Forelimb muscle (tissue), 1 donor: ENCODE results near the gene CITED4. TPM values are rescaled to one million over a fixed set of nuclear protein-coding genes. Genes with fewer than 3 reads are reported as not detected.
"Not testable (repeated sequence)": the region's sequence is repeated elsewhere in the genome, so short reads cannot be mapped to it uniquely, and the experiment has no call there.

Experiments used
- DNase-seq: peaks from one replicate; pipeline ENCODE4 v3.0.0-alpha.2; 2013; ENCODE audit warnings: low read depth
- polyA plus RNA-seq: library from polyadenylated mRNA; unstranded; fragments of 120-200 nt; gene quantifications from one replicate; pipeline ENCODE4 v1.2.1, GENCODE V29; 2013; ENCODE audit not compliant: insufficient read length

CITED4 gene, protein sequence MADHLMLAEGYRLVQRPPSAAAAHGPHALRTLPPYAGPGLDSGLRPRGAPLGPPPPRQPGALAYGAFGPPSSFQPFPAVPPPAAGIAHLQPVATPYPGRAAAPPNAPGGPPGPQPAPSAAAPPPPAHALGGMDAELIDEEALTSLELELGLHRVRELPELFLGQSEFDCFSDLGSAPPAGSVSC
- polyA plus RNA-seq: 2.6 TPM

DNA sequence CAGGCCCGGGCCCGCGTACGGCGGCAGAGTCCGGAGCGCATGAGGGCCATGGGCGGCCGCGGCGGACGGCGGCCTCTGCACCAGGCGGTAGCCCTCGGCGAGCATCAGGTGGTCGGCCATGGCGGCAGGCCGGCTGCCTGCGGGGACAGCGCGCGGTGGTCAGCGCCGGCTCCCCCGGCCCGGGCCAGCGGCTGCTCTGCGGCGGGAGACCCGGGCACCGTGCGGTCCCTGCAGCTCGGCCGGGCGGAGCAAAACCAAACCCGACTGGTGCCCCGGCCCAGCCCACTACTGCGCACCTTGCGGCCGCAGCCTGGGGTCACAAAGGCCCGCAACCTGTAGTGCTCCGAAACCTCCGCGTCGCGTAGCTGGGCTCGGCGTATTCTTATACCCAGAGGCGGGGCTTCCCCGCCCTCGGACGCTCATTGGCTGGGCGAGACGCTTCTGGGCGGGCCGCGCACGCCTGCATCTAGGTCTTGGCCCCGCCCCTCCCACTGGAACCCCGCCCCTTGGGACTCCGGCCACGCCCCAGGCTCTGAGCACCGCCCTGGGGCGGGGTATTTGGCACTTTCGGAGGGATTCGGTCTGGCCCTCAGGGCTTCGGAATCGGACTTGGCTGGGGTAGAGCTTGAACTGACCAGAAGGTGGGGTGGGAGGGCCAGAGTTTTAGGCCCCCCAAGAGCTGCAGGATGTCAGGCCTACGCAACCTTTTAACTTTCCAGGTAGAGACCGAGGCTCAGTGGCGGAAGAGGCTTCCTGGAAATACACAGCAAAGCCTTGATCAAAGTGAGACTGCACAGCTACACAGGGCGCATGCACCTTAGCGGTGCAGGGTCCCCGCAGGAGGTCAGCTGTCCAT is at the start of gene CITED4:
CITED4 (minus strand) TSS at position 356 of the 856 bp plus-strand sequence; CDS start at position 120, 236 bp downstream.
- DNase-seq: peak; percentile 66

DNA sequence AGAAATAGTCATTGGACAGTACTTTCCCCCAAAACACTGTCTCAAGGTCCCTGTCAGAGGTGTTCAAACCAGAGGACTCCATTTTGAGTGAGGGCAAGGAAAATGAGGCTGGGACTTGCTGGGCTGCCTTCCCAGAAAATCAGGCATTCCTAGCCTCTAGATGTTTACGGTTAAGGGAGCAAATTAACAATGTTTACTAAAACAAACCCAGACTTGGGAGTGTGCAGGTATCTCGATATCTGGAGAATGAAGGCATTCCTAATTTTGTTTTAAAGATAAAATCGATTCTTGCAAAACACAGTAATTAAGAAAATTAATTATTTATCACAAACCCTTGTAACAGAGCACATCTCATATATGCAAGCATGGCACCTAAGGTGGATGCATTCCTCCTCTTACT is 48.9 kb upstream of the CITED4 start:
- no peak for DNase-seq

DNA sequence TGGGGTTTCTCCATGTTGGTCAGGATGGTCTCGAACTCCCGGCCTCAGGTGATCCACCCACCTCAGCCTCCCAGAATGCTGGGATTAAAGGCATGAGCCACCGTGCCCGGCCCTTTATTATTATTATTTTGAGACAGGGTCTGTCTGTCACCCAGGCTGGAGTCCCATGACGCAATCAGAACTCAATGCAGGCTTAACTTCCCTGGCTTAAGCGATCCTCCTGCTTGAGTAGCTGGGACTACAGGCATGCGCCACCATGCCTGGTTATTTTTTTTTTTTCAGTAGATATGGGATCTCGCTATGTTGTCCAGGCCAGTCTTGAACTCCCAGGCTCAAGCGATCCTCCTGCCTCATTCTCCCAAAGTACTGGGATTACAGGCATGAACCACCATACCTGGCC is 47.1 kb upstream of the CITED4 start:
- no peak for DNase-seq

GRCh38 chr1:40908350-40908749 is 46.2 kb upstream of the CITED4 start:
- no peak for DNase-seq

DNA sequence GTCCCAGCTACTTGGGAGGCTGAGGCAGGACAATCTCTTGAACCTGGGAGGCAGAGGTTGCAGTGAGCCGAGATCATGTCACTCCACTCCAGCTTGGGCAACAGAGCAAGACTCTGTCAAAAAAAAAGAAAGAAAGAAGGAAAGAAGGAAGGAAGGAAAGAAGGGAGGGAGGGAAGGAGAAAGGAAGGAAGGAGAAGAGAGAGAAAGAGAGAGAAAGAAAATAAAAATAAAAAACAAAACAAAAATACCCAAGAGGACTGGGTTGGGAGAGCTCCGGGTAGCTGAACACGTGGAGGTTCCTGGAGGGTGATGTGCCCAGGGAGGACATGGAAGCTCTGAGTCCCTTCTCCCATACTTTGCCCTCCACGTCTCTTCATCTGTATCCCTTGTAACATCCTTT is 45.7 kb upstream of the CITED4 start:
- DNase-seq: no peak

- no peak for DNase-seq
Measured at GRCh38 chr1:40906781-40907400, 44.7 kb upstream of the CITED4 start.

DNA sequence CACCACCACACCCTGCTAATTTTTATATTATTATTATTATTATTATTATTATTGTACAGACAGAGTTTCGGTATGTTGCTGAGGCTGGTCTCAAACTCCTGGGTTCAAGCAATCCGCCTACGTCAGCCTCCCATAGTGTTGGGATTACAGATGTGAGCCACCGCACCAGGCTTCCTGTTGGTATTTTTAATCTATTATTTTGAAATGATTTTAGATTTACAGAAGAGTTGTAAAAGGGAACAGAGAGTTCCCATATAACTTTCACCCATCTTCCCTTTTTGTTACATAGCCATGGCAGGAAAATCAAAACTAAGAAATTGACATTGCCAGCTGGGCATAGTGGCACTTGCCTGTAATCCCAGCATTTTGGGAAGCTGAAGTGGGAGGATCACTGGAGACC is 42.9 kb upstream of the CITED4 start:
- DNase-seq: no peak

GRCh38 chr1:40903106-40903505 is 40.9 kb upstream of the CITED4 start:
- no peak for DNase-seq

- peak; percentile 17 for DNase-seq
Measured at GRCh38 chr1:40901886-40902852, 40.0 kb upstream of the CITED4 start.

DNA sequence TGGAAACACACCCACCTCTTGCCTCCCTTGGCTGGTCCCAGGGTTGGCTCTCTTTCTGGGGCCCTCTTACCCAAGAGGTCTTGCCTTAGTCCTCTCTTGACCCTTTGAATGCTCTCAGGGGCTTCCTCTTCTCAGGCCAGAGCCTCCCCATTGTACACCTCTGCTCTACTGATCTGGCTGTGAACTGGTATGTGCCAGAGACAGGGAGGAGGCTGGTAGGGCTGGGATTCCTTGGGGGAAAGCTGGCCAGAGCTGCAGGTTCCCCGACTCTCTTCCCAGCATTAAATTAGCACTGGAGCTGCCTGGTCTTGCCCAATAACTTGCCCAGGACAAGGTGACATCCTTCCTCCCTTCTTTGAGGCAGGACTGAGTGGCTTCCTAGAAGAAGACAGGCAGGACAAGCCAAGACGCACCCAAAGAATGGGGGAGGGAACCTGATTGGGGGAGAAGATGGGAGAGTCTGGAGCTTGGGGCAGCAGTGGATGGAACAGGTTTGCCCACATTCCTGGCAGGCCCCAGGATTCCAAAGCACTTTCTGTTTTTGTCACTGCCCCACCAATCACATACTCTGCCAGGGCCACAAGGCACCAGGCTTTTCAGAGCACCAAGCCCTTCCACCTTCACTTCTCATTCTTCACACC is 37.2 kb upstream of the CITED4 start:
- no peak for DNase-seq

GRCh38 chr1:40898431-40898901 is 36.3 kb upstream of the CITED4 start:
- DNase-seq: no peak

DNA sequence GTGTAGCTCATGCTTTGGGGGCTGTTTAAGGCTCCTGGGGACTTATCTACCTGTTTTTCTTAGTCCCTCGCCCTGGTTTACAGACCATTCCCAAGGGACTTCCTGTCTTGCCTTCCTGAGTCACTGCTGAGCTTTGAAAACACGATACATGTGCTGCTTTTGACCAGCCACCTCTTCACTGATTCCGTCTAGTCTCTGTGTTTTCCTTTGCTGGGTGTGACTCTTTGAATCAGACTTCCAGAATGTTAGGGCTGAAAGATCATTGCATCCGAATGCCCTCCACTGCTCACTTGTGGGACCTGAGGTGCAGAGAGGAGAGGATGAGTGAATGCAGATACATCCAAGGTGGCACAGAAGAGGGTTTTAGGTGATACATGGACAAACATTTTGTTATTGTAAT is 35.4 kb upstream of the CITED4 start:
- DNase-seq: no peak

- DNase-seq: no peak
Measured at GRCh38 chr1:40896482-40896881, 34.3 kb upstream of the CITED4 start.

DNA sequence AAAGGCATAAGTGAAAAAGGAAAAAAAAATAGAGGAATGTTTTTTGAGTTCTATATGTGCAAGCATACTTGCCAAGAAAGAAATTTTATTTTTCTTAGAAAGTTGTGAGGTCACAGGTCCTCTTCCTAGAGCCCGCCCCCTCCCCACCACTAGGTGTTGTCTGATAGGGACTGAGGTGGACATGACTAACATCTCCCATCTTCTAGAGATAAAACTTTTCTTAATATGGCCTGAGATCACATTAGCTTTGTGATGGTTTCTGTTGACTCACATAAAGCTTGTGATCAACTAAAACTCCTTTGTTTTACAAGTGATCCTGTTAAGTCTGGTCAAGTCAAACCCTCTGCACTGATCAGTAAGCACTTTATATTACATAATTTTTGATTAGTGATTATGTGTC is 33.4 kb upstream of the CITED4 start:
- no peak for DNase-seq

DNA sequence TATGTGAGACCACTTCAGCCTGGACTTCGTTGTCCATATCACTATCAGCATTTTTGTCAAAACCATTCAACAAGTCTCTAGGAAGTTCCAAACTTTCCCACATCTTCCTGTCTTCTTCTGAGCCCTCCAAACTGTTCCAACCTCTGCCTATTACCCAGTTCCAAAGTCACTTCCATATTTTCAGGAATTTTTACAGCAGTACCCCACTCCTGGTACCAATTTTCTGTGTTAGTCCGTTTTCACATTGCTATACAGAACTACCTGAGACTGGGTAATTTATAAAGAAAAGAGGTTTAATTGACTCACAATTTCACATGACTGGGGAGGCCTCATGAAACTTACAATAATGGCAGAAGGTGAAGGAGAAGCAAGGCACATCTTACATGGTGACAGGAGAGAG is 32.7 kb upstream of the CITED4 start:
- not testable (repeated sequence) for DNase-seq

GRCh38 chr1:40894455-40894854 is 32.3 kb upstream of the CITED4 start:
- no peak for DNase-seq

DNA sequence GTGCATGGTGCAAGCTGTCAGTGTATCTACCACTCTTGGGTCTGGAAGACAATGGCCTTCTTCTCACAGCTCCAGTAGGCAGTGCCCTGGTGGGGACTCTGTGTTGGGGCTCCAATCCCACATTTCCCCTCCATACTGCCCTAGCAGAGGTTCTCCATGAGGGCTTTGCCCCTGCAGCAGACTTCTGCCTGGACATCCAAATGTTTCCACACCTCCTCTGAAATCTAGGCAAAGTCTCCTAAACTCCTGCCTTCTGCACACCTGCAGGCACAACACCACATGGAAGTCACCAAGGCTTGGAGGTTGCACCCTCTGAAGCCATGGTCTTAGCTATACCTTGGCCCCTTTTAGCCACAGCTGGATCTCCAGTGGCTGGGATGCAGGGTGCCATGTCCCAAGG is 31.8 kb upstream of the CITED4 start:
- DNase-seq: no peak

DNA sequence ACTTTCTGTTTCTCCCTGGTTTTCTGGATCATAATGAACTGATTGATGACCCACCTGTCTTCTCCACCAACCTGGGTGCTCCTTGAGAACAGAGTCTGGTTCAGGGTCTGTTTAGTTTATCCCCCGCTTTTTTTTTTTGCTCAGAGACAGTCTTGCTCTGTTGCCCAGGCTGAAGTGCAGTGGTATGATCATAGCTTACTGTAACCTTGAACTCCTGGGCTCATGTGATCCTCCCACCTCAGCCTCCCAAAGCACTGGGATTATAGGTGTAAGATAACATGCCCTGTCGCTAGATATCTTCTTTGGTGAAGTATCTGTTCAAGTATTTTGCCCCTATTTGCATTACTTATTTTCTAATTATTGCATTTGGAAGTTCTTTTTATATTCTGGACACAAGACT is 30.2 kb upstream of the CITED4 start:
- DNase-seq: no peak

- no peak for DNase-seq
Measured at GRCh38 chr1:40890771-40891170, 28.6 kb upstream of the CITED4 start.

DNA sequence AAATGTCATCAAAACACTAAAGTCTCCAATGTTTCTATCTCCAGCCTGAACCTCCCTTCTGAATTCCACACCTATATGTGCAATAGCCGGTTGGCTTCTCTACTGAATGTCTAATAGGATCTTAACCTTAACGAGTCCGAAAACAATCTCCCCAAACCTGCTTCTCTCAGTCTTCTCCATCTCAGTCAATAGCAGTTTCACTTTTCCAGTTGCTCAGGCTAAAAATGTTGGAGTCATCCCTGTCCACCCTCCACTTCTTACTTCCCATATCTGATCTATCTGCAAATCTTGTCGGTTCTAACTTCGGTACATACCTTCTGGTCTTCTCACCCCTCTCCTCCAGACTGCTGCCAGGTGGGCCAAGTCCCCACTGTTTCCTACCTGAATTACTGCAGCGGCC is 25.5 kb upstream of the CITED4 start:
- no peak for DNase-seq

DNA sequence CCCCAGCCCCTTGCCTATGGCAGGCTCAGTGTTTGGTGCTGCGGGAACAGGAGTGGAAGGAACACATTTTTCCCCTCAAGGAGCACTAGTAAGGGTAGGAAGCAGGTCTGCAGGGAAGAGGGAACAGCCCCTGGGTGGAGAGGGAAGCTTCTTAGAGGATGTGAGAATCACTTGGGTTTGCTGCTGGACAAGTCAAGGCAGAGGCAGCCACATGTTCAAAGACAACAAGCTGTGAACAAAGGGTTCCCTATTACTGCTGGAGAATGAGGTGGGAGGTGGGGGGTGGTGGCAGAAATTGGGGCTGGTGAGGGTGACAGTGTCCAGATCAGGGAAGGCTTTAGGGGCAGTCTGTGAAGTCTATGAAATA is 24.8 kb upstream of the CITED4 start:
- DNase-seq: no peak
